ENCODE results near the gene DHRS12.

The DHRS12 gene, protein sequence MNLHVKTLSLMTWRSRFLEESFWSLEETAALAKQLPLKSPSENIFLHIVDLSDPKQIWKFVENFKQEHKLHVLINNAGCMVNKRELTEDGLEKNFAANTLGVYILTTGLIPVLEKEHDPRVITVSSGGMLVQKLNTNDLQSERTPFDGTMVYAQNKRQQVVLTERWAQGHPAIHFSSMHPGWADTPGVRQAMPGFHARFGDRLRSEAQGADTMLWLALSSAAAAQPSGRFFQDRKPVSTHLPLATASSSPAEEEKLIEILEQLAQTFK

DNA sequence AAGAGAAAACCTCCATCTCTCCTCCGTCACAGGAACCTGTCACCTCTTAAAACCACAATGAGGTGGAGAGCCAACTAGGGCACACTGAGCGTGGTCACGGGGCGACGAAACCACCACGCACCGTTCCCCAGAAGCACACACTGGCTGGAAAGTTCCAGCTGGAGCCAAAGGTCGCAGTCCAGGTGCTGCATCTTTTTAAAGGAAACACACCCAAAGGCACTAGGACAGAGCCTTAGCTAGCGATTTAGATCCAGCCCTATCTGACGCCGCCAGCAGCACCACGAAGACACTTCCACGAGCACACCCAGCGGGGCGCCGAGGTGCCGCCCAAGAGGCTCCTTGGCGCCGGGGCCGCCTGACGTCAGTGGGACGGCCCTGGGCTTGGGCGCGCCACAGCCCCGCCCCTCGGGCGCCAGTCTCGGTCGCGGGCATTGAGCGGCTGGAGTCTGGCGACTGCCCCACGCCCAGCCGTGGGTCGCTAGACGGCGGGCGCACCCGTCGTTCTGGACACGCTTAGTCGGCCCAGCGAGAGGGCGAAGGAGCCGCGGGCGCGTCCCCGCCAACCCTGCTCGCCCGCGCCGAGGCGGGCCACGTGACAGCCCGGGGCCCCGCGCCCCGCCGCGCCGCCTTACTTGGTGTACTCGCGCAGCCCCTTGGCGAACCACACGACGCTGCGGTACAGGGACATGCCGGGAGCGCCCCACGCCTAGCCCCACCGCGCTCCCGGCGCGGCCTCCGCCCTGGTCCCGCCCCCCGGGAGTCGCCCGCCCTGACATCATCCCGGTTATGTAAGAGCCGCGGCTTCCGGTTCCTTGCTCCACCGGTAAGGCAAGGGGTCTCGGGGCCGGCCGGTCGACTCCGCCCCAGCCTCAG lies at the start of gene DHRS12:
Gene DHRS12 (minus strand): TSS at position 742 of the 873 bp plus-strand sequence. CDS start 4,504 bp downstream, outside the sequence.
- DNase-seq = peak; percentile 94

DNA sequence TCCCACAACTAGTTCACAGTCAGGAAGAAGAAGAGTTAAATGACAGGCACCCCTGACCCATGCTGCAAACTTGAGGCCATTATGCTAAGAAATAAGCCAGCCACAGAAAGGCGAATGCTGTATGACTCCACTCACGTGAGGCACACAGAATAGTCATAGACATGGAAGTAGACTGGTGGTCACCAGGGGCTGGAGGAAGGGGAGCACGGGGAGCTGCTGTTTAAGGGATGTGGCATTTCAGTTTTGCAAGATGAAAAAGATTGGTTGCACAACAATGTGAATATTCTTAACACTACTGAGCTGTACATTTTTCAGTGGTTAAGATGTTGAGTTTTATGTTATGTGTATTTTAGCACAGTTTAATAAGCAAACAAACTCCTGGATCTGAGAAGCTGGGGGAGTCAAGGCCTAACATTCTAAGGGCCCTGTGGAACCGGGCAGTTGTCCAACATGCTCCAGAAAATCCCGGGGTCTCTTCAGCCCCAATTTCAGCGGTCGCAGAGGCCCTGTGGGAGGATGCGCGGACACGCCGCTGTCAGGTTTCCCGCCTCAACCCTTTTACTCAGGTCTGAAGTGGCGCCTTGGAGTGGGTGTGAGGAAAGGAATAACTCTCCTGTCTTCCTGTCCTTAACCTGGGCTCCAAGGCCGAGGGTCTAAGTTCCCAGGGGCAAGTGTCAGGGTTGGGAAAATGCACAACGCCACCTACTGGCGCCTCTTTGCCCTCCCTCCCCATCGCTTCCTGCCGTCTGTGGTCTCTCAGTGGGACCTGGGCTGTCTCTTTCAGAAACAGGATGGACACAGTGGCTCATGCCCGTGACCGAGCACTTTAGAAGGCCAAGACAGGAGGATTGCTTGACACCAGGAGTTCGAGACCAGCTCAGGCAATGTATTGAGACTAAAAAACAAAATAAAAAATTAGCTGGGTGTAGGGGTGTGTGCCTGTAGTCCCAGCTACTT lies 45.5 kb upstream of the DHRS12 start:
- DNase-seq = peak; percentile 69

DNA sequence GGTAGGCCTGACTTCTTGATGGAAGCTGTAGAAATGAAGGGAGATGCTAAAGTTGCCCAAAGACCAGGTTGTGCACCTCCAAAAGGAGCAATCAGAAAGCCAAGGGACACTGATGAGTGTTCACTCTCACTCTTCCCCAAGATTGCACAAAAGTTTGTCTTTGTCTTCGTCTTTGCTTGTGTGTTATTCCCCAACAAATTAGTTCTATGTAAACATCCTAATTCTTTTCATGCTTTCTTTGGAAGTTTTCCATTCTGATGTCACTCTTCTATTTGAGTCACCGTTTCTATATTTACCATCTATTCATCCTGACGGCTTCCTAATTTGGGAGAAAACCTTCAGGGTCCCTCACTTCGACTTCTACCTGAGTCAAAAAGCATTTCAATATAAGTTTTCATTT lies 44.7 kb upstream of the DHRS12 start:
- DNase-seq = no peak

DNA sequence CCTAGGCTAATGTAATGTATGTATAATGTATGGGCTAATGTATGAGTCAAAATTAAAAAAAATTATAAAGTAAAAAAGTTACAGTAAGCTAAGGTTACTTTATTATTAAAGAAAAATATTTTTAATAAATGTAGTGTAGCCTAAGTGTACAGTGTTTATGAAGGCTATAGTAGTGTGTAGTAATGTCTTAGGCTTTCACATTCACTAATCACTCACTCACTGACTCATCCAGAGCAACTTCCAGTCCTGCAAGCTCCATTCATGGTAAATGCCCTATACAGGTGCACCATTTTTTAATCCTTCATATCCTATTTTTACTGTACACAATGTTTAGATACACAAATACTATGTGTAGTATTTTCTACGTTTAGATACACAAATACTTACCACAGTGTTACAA lies 42.8 kb upstream of the DHRS12 start:
- DNase-seq = no peak

DNA sequence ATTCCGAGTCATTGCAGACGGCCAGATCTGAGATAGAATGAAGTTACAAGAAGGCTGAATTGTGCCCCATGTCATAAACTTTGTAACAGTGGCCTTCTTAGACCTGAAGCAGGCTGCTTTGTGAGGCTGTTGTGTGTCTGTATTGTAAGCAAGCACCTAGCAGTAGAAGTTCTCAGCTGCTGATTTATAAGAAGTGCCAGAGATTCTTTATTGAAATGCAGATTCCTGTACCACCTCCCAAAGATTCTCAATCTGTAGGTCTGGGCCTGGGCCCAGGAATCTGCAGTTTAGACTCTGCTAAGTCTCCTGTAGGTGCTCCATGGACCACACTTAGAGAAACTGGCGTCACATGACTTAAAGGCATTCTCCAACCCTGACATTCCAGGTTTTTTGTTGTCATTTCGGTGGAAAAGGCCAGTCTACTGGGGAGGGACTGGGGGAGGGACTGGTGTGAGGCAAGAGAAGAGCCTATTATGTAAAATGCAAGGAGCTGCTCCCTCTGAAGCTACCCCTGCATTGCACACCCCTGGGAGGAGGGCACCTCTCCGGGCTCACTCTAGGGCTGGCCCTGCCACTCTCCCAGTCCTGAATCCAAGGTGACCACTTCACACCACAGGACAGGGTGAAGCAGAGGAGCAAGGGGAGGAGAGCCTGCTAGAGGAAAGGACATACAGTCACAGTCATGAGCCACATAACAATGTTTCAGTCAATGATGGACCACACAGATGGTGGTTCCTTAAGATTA lies 41.8 kb upstream of the DHRS12 start:
- no peak for DNase-seq

DNA sequence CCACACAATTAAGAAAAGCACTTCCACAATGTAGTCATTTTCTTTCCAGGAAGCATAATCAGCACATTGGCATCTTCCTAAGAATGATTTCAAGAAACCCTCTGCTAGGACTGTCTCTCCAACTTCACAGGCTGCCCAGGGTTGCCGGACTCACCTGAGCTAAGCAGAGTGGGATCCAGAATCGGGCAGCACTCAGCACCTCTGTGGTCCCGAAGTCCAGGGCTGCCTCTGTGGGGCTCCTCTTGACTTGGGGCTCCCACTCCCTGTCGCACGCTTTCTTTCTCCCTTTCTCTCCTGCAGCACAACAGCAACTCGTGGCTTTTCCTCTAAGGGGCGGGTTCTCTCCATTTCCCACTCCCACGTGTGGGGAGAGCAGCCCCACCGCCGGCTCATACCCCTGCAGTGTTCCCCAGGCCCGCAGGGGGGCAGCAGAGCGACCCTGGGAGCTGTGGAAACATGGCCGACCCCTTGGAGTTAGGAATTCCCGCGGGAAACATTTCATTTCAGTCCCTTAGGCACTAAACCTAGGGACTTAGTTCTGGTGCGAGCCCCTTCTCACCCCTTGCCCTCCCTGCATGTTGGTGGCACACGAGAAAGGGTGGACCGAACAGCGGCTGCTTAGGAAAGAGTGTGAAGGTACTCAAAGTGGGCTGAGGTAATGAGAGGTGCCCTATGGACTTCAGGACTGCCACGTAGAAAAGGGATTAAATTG lies 41.1 kb upstream of the DHRS12 start, which contains the start of gene TMEM272:
Gene TMEM272 (minus strand): TSS at position 316 of the 712 bp plus-strand sequence. CDS start 6,647 bp downstream, outside the sequence.
- DNase-seq = peak; percentile 58

DNA sequence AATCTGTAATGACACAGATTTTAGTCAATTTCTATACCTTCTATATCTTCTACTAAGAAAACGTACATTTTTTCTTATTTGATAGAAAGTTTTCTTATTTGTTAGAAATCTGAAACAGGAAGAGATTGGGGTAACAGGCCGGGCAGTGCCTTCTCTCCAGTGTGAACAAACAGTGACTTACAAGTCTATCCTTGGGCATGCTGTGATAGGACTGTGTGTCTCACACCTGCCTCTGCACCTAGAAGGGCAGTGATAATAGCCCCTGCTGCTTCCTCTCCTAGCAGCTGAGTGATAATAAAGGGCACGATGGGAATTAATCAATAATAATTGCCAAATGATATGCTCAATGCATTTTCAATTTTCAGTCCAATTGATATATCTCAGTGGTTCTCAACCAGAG lies 39.6 kb upstream of the DHRS12 start:
- DNase-seq = no peak

DNA sequence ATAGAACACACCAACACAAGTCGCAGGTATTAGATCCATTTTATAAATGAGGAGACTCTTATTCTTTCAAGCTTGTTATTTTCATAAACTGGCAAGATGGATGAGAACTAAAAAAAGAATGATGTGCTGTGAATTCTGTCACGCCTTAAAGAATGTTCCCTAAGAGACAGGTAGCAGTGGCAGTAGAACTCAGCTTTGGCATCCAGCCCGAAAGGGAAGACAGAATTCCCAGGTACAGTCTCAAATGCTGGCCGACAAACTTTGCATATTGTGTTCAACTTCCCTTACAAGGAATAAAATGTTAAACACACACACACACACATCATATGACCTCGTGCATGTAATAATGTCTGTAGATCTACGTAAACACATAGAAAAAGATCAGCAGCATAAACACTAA lies 37.8 kb upstream of the DHRS12 start:
- no peak for DNase-seq

DNA sequence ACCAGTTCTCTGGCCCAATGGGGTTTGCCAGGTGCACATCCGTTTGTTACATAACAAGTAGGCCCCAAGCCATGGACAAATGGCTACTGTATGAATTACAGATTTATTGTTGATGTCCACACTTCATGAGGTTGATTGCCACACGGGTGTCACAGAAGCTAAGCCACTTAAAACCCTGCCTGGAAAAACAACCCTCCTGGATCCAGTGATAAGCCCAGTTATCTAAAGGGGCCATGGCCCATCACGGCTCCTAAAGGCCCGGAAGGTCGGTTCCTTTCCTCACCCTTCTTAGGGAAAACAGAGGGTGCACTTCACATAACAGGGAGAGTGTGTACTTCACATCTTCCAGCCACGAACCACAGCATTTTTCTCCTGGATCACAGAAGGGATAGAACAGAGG lies 37.0 kb upstream of the DHRS12 start:
- no peak for DNase-seq

DNA sequence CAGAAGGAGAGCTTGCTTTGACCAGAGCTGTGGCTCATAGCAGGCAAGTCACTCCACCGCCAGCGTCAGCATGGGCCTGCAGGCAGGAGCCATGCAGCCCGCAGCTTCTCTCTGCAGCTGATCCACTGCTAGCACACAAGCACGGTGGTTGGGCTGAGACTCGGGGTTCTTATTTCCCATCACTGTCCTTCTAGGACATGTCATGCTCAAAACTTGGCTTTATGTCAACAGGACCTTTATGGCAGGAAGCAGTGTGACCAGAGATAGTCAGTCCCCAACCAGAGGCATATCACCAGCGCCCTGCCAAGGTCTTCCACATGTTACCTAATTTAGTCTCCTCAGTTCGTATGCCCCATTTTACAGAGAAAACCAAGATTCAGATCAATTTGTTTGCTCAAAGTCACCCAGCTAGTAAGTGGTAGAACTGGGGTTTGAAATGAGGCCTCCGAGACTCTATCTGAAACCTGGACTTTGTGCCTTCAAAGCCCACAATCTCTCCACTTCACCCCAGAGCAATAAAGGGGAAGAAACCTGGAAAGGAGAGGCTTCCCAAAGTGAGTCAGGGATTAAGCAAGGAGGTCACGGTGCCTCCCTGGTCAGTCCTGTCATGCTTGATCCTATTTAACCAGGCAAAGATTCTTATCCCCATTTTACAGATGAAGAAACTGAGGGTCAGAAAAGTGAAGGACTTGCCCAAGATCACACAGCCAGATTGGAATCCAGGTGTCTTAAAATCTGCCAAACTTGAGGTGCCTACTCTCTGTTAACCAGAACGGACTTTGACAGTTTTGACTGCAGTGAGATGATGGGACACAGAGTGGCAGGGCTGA lies 36.0 kb upstream of the DHRS12 start:
- DNase-seq = peak; percentile 77

DNA sequence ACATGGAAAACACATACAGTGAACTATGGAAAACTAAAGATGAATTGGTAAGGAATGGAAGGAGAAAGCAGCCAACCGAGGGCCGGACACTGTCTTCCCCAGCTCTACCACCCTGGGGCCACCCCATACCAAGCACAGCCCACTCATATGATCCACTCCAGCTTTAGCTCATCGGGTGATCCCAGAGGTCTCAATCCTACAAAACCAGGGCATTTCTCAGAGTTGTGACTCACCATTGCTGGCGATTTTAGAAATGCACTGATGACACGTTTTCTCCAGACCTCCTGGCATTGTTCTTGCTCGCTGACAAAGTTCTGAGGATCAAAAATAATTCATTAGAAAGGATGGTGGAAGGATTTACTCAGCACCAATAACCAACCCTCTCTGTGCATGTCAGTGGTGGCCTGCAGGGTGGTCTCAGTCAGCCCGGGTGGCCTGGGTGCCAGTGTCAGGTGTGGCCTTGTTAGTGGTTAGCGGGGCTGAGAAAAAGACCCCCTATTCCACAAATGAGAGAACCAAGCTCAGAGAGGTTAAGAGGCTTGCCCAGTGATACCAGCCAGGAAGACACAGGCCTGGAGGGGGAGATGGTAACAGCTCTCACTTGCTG lies 34.4 kb upstream of the DHRS12 start:
- DNase-seq = no peak

DNA sequence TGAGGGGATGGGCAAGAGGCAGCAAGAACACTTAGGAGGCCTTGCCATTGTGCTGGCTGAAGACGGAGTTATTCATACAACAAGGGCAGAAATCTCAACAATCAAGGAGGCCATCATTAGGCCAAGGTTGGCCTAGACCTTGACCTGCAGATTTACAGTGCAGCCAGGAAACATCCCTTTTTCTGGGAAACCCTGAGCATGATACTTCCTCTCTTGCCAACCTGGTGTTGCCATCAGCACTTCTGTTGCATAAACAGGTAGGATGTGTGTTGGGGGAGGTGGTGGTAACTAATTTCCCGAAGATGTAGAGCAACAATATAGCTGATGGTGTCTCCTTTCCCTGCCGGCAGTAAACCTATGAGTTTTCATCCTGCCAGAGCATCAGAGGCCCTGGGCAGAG lies 33.1 kb upstream of the DHRS12 start:
- no peak for DNase-seq

DNA sequence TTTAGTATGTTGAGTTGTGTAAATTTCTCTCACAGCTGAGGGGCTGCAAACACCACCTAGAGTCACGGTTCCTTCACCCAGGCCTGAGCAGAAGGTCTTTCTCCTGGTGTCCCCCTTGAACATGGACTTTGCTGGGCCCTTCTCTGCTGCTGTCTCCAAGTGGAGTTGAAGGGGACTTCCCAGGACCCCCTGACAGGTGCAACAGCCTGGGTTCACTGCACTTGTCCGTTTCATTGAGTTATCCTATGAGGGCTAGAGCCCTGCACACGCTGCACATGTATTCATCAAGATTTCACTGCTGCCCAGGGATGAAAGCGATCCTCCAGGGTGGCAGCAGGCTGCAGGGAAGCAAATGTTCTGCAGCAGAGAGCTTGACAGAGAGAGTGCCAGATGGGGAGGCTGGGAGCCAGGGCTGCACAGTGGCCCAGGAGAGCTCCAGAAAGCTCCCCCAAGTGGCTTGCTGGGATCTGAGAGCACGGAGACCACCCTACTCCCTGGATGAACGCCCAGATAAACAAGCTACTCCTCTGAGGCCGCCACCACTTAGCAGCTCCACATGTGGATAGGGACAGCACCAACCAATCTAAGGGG lies 30.7 kb upstream of the DHRS12 start:
- no peak for DNase-seq

DNA sequence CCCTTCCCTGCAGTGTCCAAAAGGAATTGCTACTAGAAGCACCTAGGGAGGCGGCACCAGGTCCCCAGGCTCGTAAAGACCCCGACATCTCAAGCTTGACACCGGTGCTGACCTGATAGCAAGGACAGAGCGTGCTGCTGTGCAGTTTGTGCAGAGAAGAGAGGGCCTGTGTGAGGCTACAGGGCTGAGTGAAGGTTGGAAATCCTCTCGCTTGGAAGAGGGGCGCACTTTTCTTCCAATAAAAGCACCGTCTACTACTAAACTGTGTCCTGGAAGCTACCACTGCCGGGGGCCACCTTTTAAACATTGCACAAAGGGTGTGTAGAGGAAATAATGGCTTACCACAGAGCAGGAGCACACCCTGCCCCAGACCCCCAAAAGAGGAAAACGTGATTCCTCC lies 30.0 kb upstream of the DHRS12 start:
- no peak for DNase-seq

DNA sequence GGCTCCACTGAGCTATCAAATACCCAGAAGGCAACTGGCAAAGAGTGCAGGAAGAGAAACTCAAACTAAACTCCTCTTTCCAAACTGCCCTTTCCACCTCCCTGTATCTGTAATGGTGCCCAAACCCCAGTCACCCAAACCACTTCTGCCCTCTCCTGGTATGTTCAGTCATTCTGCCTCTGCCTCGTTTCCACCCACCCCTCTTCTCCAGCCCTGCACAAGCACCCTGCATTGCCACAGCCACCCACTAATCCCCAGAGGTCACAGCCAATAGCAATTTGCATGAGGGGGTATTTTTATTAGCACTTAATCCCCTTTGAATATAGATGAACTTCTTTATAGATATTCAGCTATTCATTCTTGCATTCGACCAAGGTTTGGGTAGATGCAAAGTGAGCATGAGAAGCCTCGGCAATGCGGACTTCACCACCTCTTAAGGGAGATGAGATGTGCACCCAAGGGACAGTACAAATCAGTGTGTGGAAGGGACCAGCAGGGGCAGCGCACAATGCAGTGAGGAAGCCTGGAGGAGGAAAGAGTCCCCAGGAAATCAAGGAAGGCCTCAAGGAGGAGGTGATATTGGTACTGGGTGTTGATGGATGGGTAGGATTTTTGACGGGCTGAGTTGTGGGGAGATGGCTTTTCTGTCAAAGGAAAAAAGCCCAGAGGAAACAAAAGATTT lies 28.6 kb upstream of the DHRS12 start:
- DNase-seq = peak; percentile 76

DNA sequence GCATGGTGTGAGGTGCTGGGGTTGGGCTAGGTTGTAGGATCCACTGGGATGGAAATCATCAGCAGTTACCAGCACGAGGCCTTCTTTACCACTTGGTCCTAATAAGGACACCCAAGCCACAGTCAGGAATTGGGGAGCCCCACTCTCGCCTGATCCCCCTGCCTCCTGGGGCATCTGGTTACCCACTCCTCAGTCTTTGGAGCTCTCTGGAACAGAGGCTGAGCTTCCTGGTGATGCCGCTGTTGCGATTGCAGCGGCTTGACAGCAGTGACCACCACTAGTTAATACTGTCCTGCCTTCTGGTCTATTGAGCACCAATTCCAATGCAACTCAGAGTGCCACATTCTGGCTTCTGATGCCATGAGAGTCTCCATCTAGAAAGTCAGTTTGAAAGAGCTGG lies 27.6 kb upstream of the DHRS12 start:
- DNase-seq = no peak

DNA sequence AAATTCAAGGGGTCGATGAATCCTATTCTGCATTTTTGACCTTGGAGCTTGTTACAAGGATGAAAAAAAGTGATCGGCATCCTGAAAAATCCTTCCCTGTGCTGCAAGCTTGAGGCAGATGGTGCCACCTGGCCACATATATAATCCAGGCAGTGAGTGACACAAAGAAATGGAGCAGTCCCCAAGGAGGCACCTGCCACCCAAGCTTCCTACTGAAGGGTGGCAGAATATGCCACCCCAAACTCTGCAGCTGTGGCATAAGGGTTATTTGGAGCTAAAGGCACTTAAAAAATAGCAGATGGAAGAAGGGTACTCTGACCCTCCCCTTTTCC lies 25.6 kb upstream of the DHRS12 start:
- no peak for DNase-seq

DNA sequence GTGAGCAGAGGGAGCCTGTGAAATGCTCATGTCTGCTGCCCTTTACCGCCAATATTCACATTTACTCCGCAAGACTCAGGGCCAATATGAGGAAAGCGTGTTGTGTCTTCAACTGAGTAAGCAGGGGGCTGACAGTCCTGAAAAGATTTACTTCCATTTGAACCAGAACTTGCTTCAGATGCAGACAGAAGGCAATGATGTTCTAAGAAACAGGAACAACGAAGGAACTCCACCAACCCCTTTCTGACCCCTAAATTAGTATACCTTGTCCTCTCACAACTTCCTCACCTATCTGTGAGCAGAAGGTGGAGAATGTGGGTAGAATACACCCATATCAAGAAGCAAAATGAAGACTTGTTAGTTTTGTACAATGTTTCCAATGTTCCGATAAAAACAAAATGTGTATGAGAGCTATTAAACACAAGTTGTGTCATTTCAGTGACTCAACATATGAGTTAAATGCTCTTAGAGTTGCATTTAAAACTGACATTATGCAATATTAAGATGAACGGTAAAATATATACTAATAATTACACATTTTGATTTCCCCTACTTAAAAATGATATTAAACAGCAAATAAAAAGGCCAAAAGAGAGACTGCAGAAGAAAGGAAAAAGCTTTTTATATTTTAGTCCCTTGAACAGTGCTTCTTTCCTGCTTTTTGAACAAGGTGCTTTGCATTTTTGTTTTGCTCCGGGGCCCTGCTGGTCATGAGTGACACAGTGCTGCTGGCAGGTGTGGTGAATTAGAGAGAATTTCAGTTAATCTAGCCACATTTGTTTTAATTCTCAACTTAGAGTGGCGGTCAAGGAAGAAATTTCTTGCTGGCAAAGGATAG lies 25.0 kb upstream of the DHRS12 start:
- DNase-seq = no peak
